ENCODE measurements around the gene TTLL11. TPM values are rescaled to one million over a fixed set of nuclear protein-coding genes. Genes with fewer than 3 reads are reported as not detected.
"Not testable (repeated sequence)": the region's sequence is repeated elsewhere in the genome, so short reads cannot be mapped to it uniquely, and the experiment has no call there.

The TTLL11 gene
- polyA plus RNA-seq, 1 donor from 2014 or later = 8.0 TPM

DNA sequence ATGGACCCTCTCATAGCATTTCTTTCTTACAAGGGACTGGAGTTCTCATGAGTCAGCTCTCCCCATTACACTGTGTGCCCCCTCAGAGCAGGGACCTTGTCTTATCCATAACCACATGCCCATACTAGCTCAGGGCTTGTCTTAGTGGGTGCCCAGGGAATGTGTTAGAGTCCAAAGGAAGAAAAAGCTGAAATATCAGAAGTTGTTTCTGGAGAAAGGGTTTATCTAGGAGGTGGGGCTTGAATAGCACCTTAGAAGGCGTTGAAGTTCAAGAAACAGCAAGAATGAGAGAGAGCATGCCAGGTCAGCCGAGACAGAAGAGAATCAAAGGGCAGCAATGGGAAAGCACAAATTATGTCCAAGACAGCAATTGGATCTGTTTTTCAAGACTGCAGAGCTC is 109.4 kb downstream of the TTLL11 start:
- TF ChIP-seq SMC3 (conservative IDR thresholded peaks at IDR 0.05; ENCODE audit: poor library complexity) (no peak), RAD21 (conservative IDR thresholded peaks at IDR 0.05) (no peak), TAF1 (IDR thresholded peaks at IDR 0.05; ENCODE audit: low read depth) (no peak), EP300 (conservative IDR thresholded peaks at IDR 0.05; ENCODE audit: poor library complexity, severe bottlenecking) (no peak), POLR2AphosphoS5 (IDR thresholded peaks at IDR 0.05) (no peak), MXI1 (conservative IDR thresholded peaks at IDR 0.05; ENCODE audit: poor library complexity, severe bottlenecking) (no peak), EZH2 (IDR thresholded peaks at IDR 0.05; ENCODE audit: borderline replicate concordance, insufficient read depth, low read length, poor library complexity, severe bottlenecking) (no peak)
- TF ChIP-seq, protein P1, sequence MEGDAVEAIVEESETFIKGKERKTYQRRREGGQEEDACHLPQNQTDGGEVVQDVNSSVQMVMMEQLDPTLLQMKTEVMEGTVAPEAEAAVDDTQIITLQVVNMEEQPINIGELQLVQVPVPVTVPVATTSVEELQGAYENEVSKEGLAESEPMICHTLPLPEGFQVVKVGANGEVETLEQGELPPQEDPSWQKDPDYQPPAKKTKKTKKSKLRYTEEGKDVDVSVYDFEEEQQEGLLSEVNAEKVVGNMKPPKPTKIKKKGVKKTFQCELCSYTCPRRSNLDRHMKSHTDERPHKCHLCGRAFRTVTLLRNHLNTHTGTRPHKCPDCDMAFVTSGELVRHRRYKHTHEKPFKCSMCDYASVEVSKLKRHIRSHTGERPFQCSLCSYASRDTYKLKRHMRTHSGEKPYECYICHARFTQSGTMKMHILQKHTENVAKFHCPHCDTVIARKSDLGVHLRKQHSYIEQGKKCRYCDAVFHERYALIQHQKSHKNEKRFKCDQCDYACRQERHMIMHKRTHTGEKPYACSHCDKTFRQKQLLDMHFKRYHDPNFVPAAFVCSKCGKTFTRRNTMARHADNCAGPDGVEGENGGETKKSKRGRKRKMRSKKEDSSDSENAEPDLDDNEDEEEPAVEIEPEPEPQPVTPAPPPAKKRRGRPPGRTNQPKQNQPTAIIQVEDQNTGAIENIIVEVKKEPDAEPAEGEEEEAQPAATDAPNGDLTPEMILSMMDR (IDR thresholded peaks at IDR 0.05; ENCODE audit: poor library complexity, severe bottlenecking) = no peak
- TF ChIP-seq, protein P2, sequence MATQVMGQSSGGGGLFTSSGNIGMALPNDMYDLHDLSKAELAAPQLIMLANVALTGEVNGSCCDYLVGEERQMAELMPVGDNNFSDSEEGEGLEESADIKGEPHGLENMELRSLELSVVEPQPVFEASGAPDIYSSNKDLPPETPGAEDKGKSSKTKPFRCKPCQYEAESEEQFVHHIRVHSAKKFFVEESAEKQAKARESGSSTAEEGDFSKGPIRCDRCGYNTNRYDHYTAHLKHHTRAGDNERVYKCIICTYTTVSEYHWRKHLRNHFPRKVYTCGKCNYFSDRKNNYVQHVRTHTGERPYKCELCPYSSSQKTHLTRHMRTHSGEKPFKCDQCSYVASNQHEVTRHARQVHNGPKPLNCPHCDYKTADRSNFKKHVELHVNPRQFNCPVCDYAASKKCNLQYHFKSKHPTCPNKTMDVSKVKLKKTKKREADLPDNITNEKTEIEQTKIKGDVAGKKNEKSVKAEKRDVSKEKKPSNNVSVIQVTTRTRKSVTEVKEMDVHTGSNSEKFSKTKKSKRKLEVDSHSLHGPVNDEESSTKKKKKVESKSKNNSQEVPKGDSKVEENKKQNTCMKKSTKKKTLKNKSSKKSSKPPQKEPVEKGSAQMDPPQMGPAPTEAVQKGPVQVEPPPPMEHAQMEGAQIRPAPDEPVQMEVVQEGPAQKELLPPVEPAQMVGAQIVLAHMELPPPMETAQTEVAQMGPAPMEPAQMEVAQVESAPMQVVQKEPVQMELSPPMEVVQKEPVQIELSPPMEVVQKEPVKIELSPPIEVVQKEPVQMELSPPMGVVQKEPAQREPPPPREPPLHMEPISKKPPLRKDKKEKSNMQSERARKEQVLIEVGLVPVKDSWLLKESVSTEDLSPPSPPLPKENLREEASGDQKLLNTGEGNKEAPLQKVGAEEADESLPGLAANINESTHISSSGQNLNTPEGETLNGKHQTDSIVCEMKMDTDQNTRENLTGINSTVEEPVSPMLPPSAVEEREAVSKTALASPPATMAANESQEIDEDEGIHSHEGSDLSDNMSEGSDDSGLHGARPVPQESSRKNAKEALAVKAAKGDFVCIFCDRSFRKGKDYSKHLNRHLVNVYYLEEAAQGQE (IDR thresholded peaks at IDR 0.05; ENCODE audit: borderline replicate concordance) = no peak
- H2AFZ ChIP-seq (ENCODE audit: low read depth, low read length) = no peak overlapping the region
- H3K79me2 ChIP-seq (replicated peaks; ENCODE audit: insufficient read depth, low read length) = no peaks in the 10 kb centered on the region
- no peaks in the 10 kb centered on the region for H3K27me3 ChIP-seq (ENCODE audit: insufficient read depth, low read depth, low read length)
- H3K9me2 ChIP-seq (ENCODE audit: insufficient read depth, low read length) = no peaks in the 10 kb centered on the region
- H3K27ac ChIP-seq (ENCODE audit: low read length) = no peak overlapping the region
- no peak overlapping the region for H3K4me3 ChIP-seq (ENCODE audit: low read length)
- H3F3A ChIP-seq (ENCODE audit: insufficient read depth, low read length, poor library complexity, severe bottlenecking) = no peaks in the 10 kb centered on the region
- no peaks in the 10 kb centered on the region for H3K9me3 ChIP-seq (ENCODE audit: low read length)
- no peak overlapping the region for H3K4me2 ChIP-seq (ENCODE audit: low read length)
- H4K20me1 ChIP-seq (ENCODE audit: insufficient read depth) = no peaks in the 10 kb centered on the region
- H3K36me3 ChIP-seq (ENCODE audit: insufficient read depth, low read length) = no peaks in the 10 kb centered on the region
- no peak overlapping the region for H3K9ac ChIP-seq (ENCODE audit: low read length)

DNA sequence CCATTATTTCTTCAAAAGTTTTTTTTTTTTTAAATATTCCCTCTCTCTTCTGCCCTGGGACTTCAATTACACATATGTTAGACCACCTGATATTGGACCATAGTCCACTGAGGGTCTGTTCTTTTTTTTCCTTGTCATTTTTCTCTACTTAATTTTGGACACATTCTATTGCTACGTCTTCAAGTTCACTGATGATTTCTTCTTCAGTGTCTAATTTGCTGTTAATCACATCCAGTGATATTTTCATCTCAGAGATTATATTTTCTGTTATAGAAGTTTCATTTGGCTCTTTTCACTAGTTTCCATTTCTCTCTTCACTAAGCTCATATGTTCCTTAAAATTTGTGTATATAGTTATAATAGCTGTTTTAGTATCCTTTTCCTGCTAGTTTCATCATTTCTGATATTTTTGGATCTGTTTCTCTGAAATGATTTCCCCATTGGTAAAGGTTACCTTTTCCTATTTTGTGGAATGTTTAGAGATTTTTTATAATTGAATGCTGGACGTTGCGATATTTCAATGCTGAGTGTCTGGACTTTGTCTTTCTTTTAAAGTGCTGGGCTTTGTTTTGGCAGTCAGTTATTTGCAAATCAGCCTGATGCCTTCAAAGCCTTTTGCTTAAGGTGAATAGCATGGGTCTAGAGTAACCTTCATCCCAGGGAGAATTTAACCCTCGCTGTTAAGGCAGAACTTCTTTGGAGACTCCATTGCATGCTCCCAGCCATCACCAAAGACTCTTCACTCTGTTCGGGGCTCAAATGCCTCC is 111.8 kb downstream of the TTLL11 start:
- TF ChIP-seq RAD21 (conservative IDR thresholded peaks at IDR 0.05) = no peak
- no peaks in the 10 kb centered on the region for H3K79me2 ChIP-seq (replicated peaks; ENCODE audit: insufficient read depth, low read length)
- H3K27me3 ChIP-seq (ENCODE audit: insufficient read depth, low read depth, low read length) = no peaks in the 10 kb centered on the region
- H3F3A ChIP-seq (ENCODE audit: insufficient read depth, low read length, poor library complexity, severe bottlenecking) = no peaks in the 10 kb centered on the region
- H3K4me2 ChIP-seq (ENCODE audit: low read length) = no peak overlapping the region
- H3K9me3 ChIP-seq (ENCODE audit: low read length) = no peaks in the 10 kb centered on the region
- H3K9ac ChIP-seq (ENCODE audit: low read length) = no peak overlapping the region
- H2AFZ ChIP-seq (ENCODE audit: low read depth, low read length) = no peak overlapping the region
- H3K9me2 ChIP-seq (ENCODE audit: insufficient read depth, low read length) = no peaks in the 10 kb centered on the region
- H3K4me3 ChIP-seq (ENCODE audit: low read length) = no peak overlapping the region
- H3K27ac ChIP-seq (ENCODE audit: low read length) = no peak overlapping the region
- no peaks in the 10 kb centered on the region for H3K36me3 ChIP-seq (ENCODE audit: insufficient read depth, low read length)
- H4K20me1 ChIP-seq (ENCODE audit: insufficient read depth) = no peaks in the 10 kb centered on the region

DNA sequence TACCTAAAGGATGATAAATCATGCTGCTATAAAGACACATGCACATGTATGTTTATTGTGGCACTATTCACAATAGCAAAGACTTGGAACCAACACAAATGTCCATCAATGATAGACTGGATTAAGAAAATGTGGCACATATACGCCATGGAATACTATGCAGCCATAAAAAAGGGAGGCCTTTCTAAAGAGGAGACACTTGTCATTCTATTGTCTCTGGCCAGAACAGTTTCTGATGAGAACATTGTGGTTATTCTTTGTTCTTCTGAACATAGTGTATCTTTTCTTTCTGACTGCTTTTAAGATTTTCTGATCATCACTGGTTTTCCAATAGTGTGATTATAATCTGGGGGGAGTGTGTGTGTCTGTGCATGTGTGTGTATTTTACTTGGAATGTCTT is 112.4 kb downstream of the TTLL11 start:
- not testable (repeated sequence) for H3K27ac ChIP-seq (ENCODE audit: low read length); H3F3A ChIP-seq (ENCODE audit: insufficient read depth, low read length, poor library complexity, severe bottlenecking); H4K20me1 ChIP-seq (ENCODE audit: insufficient read depth); H3K9me2 ChIP-seq (ENCODE audit: insufficient read depth, low read length); H3K4me3 ChIP-seq (ENCODE audit: low read length); H3K4me2 ChIP-seq (ENCODE audit: low read length); H3K9me3 ChIP-seq (ENCODE audit: low read length); H3K36me3 ChIP-seq (ENCODE audit: insufficient read depth, low read length); H3K79me2 ChIP-seq (replicated peaks; ENCODE audit: insufficient read depth, low read length); H3K9ac ChIP-seq (ENCODE audit: low read length); H3K27me3 ChIP-seq (ENCODE audit: insufficient read depth, low read depth, low read length); H2AFZ ChIP-seq (ENCODE audit: low read depth, low read length)
